SKM-1 (cell line): Measurements from ENCODE around the gene ERVH48-1.
A peak's percentile ranks its signal among the peaks of the same experiment; 100 is the strongest.
"Not testable (repeated sequence)": the region's sequence is repeated elsewhere in the genome, so short reads cannot be mapped to it uniquely, and the experiment has no call there.

ENCODE experiments used
- DNase-seq: peaks from one replicate; lab custom pipeline; 2025; ENCODE audit not compliant: unreplicated experiment; lab: John Stamatoyannopoulos, UW

ERVH48-1 gene

GRCh38 chr21:42939582-42940413 lies 14.4 kb upstream of the ERVH48-1 start:
- DNase-seq: peak; percentile 53

- DNase-seq: not testable (repeated sequence)
These were observed 13.2 kb upstream of the ERVH48-1 start for GRCh38 chr21:42938606-42938995.

- DNase-seq: no peak
These were observed 12.7 kb upstream of the ERVH48-1 start for GRCh38 chr21:42937960-42938605.

GRCh38 chr21:42937034-42937940 lies 11.9 kb upstream of the ERVH48-1 start:
- not testable (repeated sequence) for DNase-seq

- not testable (repeated sequence) for DNase-seq
These were observed 10.9 kb upstream of the ERVH48-1 start for GRCh38 chr21:42936360-42936759.

- DNase-seq: not testable (repeated sequence)
These were observed 8.5 kb upstream of the ERVH48-1 start for GRCh38 chr21:42933973-42934372.

- DNase-seq: not testable (repeated sequence)
These were observed 7.9 kb upstream of the ERVH48-1 start for GRCh38 chr21:42933137-42933970.

- not testable (repeated sequence) for DNase-seq
These were observed 7.1 kb upstream of the ERVH48-1 start for GRCh38 chr21:42932378-42933136.

GRCh38 chr21:42931560-42932235 lies 6.3 kb upstream of the ERVH48-1 start:
- DNase-seq: no peak

- DNase-seq: no peak
These were observed 4.5 kb upstream of the ERVH48-1 start for GRCh38 chr21:42929969-42930368.

GRCh38 chr21:42927474-42928200 lies 2.2 kb upstream of the ERVH48-1 start:
- DNase-seq: not testable (repeated sequence)

- no peak for DNase-seq
These were observed 1.0 kb downstream of the ERVH48-1 start for GRCh38 chr21:42924433-42924751.

- DNase-seq: peak; percentile 91
These were observed 1.6 kb downstream of the ERVH48-1 start for GRCh38 chr21:42923553-42924432.

- no peak for DNase-seq
These were observed 2.5 kb downstream of the ERVH48-1 start for GRCh38 chr21:42922918-42923317.

GRCh38 chr21:42921927-42922326 lies 3.5 kb downstream of the ERVH48-1 start:
- no peak for DNase-seq

GRCh38 chr21:42918291-42918690 lies 7.1 kb downstream of the ERVH48-1 start:
- DNase-seq: no peak

GRCh38 chr21:42913476-42913875 lies 12.0 kb downstream of the ERVH48-1 start:
- DNase-seq: no peak

- DNase-seq: not testable (repeated sequence)
These were observed 13.5 kb downstream of the ERVH48-1 start for GRCh38 chr21:42911920-42912319.
